ENCODE results near the gene SNX25.
A peak's percentile ranks its signal among the peaks of the same experiment; 100 is the strongest.

Gene SNX25

DNA sequence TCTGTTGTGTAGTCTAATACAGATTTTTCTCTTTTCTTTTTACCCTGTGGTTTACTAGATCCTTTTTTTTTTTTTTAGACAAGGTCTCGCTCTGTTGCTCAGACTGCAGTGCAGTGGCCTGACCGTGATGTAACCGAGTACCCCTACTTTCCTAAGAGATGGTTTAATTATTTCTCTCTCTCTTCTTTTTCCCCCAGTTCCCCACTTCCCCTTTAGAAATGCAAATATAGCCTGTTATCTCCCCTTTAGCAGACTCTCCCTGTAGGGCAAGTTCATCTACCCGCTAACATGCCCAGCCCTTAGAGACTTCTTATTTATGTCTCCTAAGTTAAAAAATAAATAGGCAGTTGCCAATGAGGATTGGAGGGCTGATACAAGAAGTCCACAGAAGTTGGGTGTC lies 4.5 kb downstream of the SNX25 start:
- H3K4me2 ChIP-seq (ENCODE audit: low read length), result peak overlapping the region; percentile 94
- H3K4me3 ChIP-seq (ENCODE audit: low read length), result peak overlapping the region; percentile 99
- no peaks in the 10 kb centered on the region for H3K9me2 ChIP-seq (replicated peaks; ENCODE audit: control insufficient read depth, low read length)
- H3K4me1 ChIP-seq (ENCODE audit: control insufficient read depth, low read length), result peaks cover 75% of the 10 kb centered on the region
- H3K36me3 ChIP-seq (ENCODE audit: control insufficient read depth, low read length), result peaks cover 24% of the 10 kb centered on the region
- no peaks in the 10 kb centered on the region for H3K9me3 ChIP-seq (ENCODE audit: control insufficient read depth, insufficient read depth, low read length)
- H3K79me2 ChIP-seq (ENCODE audit: control insufficient read depth, low read length), result peaks cover 92% of the 10 kb centered on the region
- no peak for TF ChIP-seq EZH2phosphoT487 (IDR thresholded peaks at IDR 0.05; ENCODE audit: borderline replicate concordance, low read length)
- TF ChIP-seq, protein P1, sequence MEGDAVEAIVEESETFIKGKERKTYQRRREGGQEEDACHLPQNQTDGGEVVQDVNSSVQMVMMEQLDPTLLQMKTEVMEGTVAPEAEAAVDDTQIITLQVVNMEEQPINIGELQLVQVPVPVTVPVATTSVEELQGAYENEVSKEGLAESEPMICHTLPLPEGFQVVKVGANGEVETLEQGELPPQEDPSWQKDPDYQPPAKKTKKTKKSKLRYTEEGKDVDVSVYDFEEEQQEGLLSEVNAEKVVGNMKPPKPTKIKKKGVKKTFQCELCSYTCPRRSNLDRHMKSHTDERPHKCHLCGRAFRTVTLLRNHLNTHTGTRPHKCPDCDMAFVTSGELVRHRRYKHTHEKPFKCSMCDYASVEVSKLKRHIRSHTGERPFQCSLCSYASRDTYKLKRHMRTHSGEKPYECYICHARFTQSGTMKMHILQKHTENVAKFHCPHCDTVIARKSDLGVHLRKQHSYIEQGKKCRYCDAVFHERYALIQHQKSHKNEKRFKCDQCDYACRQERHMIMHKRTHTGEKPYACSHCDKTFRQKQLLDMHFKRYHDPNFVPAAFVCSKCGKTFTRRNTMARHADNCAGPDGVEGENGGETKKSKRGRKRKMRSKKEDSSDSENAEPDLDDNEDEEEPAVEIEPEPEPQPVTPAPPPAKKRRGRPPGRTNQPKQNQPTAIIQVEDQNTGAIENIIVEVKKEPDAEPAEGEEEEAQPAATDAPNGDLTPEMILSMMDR (IDR thresholded peaks at IDR 0.05; ENCODE audit: low read depth, low read length, poor library complexity, severe bottlenecking), result no peak
- H4K20me1 ChIP-seq (ENCODE audit: control insufficient read depth, insufficient read depth, low read depth, low read length), result no peaks in the 10 kb centered on the region
- peak overlapping the region; percentile 94 for H3K27ac ChIP-seq (ENCODE audit: low read depth, low read length)
- peaks cover 20% of the 10 kb centered on the region for H3F3A ChIP-seq (ENCODE audit: control insufficient read depth, insufficient read depth)
- no peaks in the 10 kb centered on the region for H3K27me3 ChIP-seq (ENCODE audit: control insufficient read depth, low read length)

DNA sequence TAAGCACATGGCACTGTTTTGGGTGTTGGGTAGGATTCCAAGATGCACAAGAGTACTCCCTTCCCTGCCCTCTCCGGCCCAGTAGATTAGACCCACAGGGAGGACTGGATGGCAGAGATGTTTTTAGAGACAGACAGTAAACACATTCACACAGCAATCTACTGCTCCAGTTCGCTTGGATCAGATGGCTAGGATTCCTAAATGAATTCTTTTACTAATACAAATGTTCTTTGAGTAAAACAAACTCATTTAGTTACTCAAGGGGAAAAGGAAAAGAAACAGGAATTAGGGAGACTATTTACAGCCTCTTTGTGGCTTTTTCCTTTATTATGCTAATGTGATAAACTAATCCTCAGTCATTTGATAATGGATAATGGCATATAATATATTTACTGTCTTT lies 5.9 kb downstream of the SNX25 start:
- H3F3A ChIP-seq (ENCODE audit: control insufficient read depth, insufficient read depth), result peaks cover 25% of the 10 kb centered on the region
- no peak for TF ChIP-seq EZH2phosphoT487 (IDR thresholded peaks at IDR 0.05; ENCODE audit: borderline replicate concordance, low read length)
- TF ChIP-seq, protein P1 (IDR thresholded peaks at IDR 0.05; ENCODE audit: low read depth, low read length, poor library complexity, severe bottlenecking), result no peak
- peaks cover 24% of the 10 kb centered on the region for H3K36me3 ChIP-seq (ENCODE audit: control insufficient read depth, low read length)
- no peaks in the 10 kb centered on the region for H3K27me3 ChIP-seq (ENCODE audit: control insufficient read depth, low read length)
- peaks cover 86% of the 10 kb centered on the region for H3K4me1 ChIP-seq (ENCODE audit: control insufficient read depth, low read length)
- peak overlapping the region; percentile 58 for H3K27ac ChIP-seq (ENCODE audit: low read depth, low read length)
- no peaks in the 10 kb centered on the region for H4K20me1 ChIP-seq (ENCODE audit: control insufficient read depth, insufficient read depth, low read depth, low read length)
- H3K79me2 ChIP-seq (ENCODE audit: control insufficient read depth, low read length), result peaks cover 99% of the 10 kb centered on the region
- H3K4me3 ChIP-seq (ENCODE audit: low read length), result peak overlapping the region; percentile 54
- no peaks in the 10 kb centered on the region for H3K9me2 ChIP-seq (replicated peaks; ENCODE audit: control insufficient read depth, low read length)
- H3K4me2 ChIP-seq (ENCODE audit: low read length), result peak overlapping the region; percentile 72
- no peaks in the 10 kb centered on the region for H3K9me3 ChIP-seq (ENCODE audit: control insufficient read depth, insufficient read depth, low read length)

DNA sequence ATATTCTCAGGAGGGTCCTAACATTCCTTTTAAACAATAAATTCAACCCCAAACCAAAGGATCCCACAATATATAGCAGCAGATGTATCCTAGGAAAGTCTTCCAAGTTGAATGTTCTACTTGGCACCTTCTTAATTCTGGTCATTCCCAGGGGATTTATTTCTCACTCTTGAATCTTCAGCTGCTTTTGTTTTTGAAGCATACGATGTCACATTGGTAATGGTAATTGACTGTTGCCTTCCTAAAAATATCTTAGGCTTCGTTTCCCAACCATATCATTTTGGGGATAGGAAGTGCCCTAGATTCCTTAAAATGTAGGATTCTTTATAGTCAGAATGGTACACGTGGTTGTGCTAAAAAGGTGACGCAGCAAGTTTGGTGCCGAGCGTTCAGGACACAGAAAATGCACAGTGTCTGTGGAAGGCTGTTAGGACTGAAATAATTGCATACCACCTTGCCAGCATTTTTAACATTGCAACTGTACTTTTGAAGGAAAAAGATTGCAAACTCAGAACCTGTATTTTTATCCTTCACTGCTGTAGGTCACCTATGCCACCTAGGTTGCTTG lies 8.1 kb downstream of the SNX25 start:
- no peaks in the 10 kb centered on the region for H3K9me3 ChIP-seq (ENCODE audit: control insufficient read depth, insufficient read depth, low read length)
- TF ChIP-seq, protein P1 (IDR thresholded peaks at IDR 0.05; ENCODE audit: low read depth, low read length, poor library complexity, severe bottlenecking), result no peak
- no peak for TF ChIP-seq EZH2phosphoT487 (IDR thresholded peaks at IDR 0.05; ENCODE audit: borderline replicate concordance, low read length)
- peak overlapping the region; percentile 72 for H3K4me2 ChIP-seq (ENCODE audit: low read length)
- H4K20me1 ChIP-seq (ENCODE audit: control insufficient read depth, insufficient read depth, low read depth, low read length), result no peaks in the 10 kb centered on the region
- peaks cover 18% of the 10 kb centered on the region for H3K36me3 ChIP-seq (ENCODE audit: control insufficient read depth, low read length)
- peaks cover 86% of the 10 kb centered on the region for H3K4me1 ChIP-seq (ENCODE audit: control insufficient read depth, low read length)
- peaks cover 99% of the 10 kb centered on the region for H3K79me2 ChIP-seq (ENCODE audit: control insufficient read depth, low read length)
- H3K9me2 ChIP-seq (replicated peaks; ENCODE audit: control insufficient read depth, low read length), result no peaks in the 10 kb centered on the region
- peak overlapping the region; percentile 58 for H3K27ac ChIP-seq (ENCODE audit: low read depth, low read length)
- H3K4me3 ChIP-seq (ENCODE audit: low read length), result peak overlapping the region; percentile 54
- peaks cover 19% of the 10 kb centered on the region for H3F3A ChIP-seq (ENCODE audit: control insufficient read depth, insufficient read depth)
- H3K27me3 ChIP-seq (ENCODE audit: control insufficient read depth, low read length), result no peaks in the 10 kb centered on the region
